Erythroblast (primary cell): Measurements from ENCODE around the gene PPIL6.
A peak's percentile ranks its signal among the peaks of the same experiment; 100 is the strongest.
"Not testable (repeated sequence)": the region's sequence is repeated elsewhere in the genome, so short reads cannot be mapped to it uniquely, and the experiment has no call there.

Experiments
- DNase-seq, 2 experiments: peaks; one replicate each; lab custom pipeline; 2025; lab: John Stamatoyannopoulos, UW
- GATA1 ChIP-seq: IDR thresholded peaks from 2 replicates; pipeline ENCODE4 v1.6.1; 2011; ENCODE audit warnings: low read depth, mild to moderate bottlenecking, control low read depth, low read length, moderate library complexity
- POLR2A ChIP-seq: IDR thresholded peaks from 2 replicates; pipeline ENCODE4 v1.6.1; 2011; ENCODE audit warnings: mild to moderate bottlenecking, low read length

Gene PPIL6

DNA sequence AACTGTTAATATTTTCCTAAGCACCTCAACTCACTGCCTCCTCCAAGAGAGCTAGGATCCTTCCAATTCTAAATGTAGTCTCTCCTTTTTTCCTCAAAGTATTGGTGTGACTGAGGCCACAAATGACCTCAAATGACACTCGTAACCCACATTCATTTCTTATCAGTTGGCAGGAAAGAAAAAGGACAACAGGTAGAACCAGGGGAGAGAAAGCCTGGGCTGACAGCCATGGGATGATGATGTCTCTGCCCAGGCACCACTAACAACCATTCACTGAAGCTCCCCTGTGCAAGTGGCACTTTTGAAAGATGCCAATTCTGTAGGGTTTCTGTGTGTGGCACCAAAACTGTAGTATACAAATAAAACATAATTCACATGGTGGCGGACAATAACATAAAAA, 35.2 kb upstream of the PPIL6 start:
- DNase-seq = no peak
- TF ChIP-seq POLR2A (no peak), GATA1 (no peak)

DNA sequence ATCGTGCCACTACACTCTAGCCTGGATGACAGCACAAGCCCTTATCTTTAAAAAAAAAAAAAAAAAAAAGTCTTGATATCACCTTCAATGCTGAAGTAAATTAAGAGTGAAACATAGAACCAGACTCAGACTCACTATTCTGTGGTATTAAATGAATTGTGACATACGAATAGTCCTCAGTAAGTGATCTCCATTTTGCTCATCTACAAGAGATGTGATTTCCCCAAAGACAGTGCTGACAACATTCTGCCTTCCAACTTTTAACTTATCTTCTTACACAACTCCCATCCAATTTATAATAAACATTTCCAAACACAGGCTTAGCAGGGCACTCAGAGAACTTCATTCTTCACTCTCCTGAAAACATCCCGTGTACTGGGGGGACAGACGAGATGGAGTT, 34.6 kb upstream of the PPIL6 start:
- no peak for TF ChIP-seq GATA1
- TF ChIP-seq POLR2A = no peak
- DNase-seq = no peak

DNA sequence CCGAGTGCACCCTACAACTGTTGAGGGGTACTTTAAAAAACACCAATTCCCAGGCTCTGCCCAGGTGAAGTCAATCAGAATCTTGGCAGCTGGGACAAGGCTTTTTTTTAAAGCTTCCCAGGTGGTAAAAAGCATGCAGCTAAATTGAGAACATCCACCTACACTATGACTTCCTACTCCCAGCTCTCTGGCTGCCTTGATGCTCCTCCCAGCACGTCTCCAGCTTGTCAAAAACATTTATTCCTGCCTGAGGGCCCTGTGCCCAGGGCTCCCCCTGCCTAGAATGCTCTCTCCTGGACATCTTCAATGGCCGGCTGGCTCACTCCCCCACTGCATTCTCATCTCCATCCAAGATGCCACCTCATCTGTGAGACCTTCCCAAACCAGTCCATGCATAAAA, 32.7 kb upstream of the PPIL6 start:
- no peak for DNase-seq

DNA sequence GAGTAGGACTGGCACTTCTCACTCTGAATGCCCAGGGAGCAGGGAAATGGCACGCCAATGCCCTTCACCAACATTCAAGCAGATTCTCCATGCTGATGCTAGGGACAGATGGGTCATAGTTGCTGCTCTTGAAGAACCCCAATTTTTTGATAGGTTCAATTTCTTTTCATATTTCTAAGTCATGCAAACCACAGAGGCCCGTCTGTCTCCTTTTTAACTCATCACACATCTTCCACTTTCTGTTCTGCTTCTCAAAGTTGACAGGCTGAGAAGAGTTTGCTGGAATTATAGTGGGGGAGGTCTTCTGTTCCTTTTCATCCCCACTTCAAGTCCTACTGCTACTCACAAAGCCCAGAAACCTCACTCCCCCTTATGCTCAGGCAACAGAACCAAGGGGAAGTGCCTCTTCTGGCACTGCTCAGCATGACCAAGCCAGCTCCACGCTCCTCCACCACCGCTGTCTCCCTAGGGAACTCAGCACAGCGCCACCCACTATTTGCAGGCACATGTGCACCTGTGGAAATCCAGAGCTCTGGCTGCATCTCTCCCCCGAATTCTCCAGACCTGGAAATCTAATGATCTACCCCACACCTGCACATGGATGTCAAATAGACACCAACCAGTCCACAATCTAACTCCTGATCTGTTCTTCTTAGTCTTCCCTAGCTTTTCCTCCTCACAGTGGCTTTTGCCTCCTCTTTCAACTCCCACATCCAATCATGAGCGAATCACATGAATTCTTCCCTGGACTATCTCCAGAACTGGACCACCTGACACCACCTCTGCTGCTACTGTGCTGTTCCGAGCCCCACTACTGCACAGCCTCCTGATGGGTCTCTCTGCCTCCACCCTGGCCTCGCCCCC, 31.9 kb upstream of the PPIL6 start:
- TF ChIP-seq POLR2A (no peak), GATA1 (no peak)
- no peak for DNase-seq

More for the DNA sequence above, 32.7 kb upstream of the PPIL6 start:
- TF ChIP-seq POLR2A (no peak), GATA1 (no peak)

DNA sequence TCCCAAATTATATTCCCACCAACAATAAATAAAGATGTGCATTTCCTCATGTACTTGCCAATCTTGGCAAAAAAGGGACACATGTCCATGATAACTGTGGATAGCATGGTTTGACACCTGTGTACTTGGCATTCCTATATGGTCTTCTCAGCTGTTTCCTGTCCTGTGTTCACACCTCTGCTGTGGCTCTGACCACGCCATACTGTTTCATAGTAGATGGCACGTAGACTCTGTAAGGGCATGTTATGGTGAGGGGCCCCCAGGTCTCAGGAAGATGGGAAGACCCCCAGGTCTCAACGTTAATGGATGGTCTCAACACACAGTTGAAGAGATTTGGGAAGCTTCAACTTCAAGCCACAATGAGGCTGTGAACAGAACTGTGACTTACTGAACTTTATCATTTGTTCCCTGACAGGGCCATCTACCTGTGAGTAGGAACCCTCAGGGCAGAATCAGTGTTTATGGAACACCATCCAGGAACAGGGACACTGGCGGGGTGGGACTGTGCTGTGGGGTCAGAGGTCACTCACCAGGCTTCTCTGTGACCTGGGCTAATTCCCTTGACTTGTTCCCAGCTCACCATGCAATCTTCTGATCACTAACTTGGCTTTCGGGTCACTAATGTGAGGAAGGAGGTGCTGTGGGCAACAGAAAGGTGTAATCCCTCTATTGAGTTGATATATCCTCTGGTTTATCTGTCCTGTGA, 30.8 kb upstream of the PPIL6 start:
- no peak for TF ChIP-seq POLR2A
- DNase-seq = no peak

DNA sequence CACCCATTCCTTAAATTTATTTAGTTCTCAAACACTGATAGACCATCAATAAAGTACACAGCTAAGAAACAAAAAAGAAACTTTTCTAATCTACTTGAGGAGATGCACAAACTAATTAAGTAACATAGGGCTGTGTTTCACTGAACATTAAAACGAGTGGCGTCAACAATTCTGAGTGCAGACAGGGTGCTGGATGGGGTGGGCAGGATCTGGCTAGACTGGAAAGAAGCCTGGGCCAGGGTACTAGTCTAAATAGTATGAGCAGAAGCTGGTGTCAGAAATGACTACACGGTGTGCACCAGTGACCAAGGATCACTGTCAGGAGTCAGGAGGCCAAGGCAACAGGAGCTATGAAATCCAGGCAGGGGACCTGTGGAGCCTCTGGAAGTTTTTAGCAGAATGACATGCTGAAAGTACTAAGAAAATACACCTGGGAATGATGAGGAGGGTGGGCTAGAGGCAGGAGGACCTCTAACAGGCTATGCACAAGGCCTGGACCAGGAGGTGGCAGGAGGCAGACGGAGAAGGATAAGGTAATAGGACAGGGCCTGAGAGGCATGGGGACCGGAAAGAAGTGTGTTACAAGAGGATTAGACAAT, 29.3 kb upstream of the PPIL6 start:
- DNase-seq = no peak
- no peak for TF ChIP-seq POLR2A
- no peak for TF ChIP-seq GATA1

DNA sequence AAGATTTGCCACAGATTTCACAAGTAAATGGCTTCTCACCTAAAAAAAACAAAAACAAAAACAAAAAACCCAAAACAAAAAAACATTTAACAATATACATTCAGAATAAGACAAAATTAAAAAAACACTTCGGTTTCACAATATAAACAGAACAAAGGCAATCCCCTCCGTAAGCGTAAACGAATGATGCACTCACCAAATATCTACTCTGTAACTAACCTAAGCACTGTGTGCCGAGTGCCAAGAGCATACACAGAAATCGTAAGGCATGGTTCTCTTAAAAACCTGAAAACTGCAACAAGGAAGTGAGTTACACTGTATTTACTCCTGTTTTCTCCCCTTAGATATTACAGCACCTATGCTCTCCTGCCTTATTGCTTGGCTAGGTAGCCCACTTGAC, 27.3 kb upstream of the PPIL6 start:
- TF ChIP-seq GATA1 (no peak), POLR2A (no peak)
- DNase-seq = no peak

DNA sequence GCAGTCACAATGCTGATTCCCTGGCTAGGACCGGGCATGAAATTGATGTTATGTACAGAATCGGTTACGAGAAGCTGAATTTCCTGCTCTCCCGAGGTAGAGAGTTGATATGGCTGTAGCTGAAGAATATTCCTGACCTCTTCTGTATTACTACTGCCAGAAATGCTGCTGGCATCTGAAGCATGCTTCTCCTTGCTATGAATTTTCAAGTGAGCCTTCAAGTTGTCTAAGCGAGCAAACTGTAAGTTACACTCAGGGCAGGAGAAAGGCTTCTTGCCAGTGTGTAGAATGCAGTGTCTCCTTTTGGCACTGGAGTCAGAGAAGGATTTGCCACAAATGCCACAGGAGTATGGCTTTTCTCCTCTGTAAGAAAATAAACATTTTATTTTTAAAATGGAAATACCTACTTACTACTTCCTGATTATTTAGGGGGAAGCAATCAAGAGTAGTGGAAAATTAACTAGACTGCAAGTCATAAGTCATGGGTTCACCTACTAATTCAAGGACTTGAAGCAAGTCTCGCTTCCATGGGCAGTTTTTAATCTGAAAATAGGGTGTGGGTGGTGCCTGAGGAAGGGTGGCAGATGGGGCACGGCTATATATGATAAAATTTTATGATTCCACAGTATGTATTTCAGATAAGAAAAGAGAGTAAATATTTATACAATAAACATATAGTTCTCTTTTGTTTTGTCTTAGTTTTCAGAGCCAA, 25.9 kb upstream of the PPIL6 start:
- no peak for TF ChIP-seq GATA1
- no peak for TF ChIP-seq POLR2A
- DNase-seq = peak; percentile 27 to 49

DNA sequence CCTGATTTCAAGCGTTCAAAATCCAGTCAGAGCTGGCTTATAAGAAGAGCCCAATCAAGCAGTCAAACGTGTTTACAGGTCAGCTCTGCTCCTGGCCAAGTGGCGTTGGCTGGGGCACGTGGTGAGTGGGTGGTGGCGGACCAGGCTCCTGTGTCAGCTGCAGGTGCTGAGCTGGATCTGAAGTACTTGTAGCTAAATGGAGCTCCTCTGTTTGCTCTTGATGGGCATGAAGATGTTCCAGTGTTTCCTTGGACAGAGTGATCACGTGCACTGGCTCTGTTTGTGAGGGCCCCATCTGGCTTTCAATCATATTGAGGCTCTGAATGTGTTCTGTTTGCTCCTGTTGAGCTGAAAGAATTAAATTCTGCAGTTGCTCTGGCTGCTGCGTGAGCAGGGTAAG, 25.3 kb upstream of the PPIL6 start:
- no peak for DNase-seq
- TF ChIP-seq POLR2A (no peak), GATA1 (no peak)

DNA sequence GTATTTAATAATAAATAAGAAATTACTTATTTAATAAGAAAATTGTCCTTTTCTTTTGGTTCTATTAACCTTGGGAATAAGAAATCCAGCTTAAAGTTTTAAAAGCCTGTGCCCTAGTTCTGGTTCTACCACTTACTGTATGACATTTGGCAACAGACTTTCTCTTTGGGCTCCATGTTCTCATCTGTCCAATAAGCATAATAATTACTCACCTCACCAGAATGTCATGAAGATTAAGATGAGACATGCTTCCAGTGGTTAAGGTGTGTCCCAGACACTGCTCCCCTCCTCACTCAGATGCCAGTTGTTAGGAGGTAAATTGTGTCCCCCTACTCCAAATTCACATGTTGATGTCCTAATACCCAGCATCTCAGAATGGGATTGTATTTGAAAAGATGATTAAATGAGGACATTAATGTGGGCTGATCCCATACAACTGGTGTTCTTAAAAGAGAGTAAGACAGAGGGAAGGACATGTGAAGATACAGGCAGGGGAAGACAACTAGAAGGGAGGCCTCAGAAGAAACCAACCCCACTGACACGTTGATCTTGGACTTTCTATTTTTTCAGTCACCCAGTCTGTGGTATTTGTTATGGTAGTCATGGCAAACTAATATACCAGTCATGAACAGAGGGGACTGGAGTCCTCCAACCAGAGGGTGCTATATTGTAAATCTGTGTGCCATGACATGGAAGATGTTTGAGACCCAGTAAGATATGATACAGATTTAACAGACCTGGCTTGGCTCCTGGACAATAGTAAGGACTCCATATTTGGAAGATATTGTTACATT, 21.5 kb upstream of the PPIL6 start:
- TF ChIP-seq POLR2A (no peak), GATA1 (no peak)
- no peak for DNase-seq

DNA sequence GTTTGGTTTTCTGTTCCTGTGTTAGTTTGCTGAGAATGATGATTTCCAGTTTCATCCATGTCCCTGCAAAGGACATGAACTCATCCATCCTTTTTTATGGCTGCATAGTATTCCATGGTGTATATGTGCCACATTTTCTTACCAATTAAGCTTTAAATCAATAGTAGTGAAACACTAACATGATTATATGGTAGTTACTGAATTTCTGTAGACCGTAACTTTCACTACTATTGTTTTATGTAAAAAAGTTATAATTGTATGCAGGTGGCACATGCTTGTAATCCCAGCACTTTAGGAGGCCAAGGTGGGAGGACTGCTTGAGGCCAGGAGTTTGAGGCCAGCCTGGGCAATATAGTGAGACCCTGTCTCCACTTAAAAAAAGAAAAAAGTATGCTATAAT, 20.8 kb upstream of the PPIL6 start:
- DNase-seq = not testable (repeated sequence)

DNA sequence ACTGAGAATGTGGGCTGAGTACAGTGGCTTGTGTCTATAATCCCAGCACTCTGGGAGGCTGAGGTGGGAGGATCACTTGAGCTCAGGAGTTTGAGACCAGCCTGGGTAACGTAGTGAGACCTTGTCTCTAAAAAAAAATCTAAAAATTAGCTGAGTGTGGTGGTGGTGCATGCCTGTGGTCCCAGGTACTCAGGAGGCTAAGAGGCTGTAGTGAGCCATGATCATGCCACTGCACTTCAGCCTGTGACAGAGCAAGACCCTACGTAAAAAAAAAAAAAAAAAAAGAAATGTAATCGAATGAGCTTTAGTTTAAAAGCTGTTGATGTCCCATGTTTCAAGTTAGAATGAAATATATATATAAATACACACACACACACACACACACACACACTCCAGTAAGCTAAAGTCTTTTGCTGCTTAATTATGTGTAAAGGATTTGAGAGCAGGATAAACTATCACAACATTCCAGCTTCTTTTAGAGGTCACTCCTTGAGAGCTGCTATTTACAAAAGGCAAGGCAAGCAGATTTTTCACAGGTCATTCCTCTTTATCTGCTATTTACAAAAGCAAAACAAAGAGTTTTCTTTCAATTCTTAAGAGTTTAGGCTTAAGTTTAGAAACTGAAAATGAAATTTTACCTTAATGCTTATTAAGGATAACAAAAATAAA, 19.9 kb upstream of the PPIL6 start:
- TF ChIP-seq GATA1 (no peak), POLR2A (no peak)
- DNase-seq = no peak
